SK-N-SH treated with all-trans-retinoic acid at 6 μM for 48 hours (cell line): ENCODE measurements around the gene LARP4B.

Experiments used
- ATAC-seq: fragments of 200-7000 bp; cut with Tn5 transposase; 3 replicates; pipeline ENCODE4 v1.9.1; 2020; ENCODE audit warnings: mild to moderate bottlenecking, moderate library complexity
- ARNTL ChIP-seq: fragments of 450-650 bp; formaldehyde crosslinking; IDR thresholded peaks from 2 replicates; pipeline ENCODE4 v1.5.0; 2020; ENCODE audit warnings: low read depth, mild to moderate bottlenecking, moderate library complexity, borderline replicate concordance
- BACH2 ChIP-seq: fragments of 250-450 bp; sonication (Bioruptor Pico); IDR thresholded peaks from 2 replicates; pipeline ENCODE4 v1.9.0; 2021; ENCODE audit warnings: mild to moderate bottlenecking, borderline replicate concordance
- CREB5 ChIP-seq: fragments of 250-450 bp; sonication (Bioruptor Pico); IDR thresholded peaks from 2 replicates; pipeline ENCODE4 v1.5.1; 2020; ENCODE audit warnings: low read depth, mild to moderate bottlenecking, moderate library complexity
- CSDC2 ChIP-seq: fragments of 250-450 bp; sonication (Bioruptor Pico); IDR thresholded peaks from 2 replicates; pipeline ENCODE4 v1.5.0; 2020; ENCODE audit warnings: mild to moderate bottlenecking, moderate library complexity
- ESRRG ChIP-seq: fragments of 250-450 bp; sonication (Bioruptor Pico); IDR thresholded peaks from 2 replicates; pipeline ENCODE4 v1.6.1; 2021; ENCODE audit warnings: mild to moderate bottlenecking
- GLIS3 ChIP-seq: fragments of 250-450 bp; sonication (Bioruptor Pico); IDR thresholded peaks from 2 replicates; pipeline ENCODE4 v1.5.0; 2020; ENCODE audit warnings: mild to moderate bottlenecking, moderate library complexity
- ISL1 ChIP-seq: fragments of 250-450 bp; sonication (Bioruptor Pico); IDR thresholded peaks from 2 replicates; pipeline ENCODE4 v2.1.2; 2022; ENCODE audit warnings: mild to moderate bottlenecking, moderate library complexity
- OSR1 ChIP-seq: fragments of 250-450 bp; sonication (Bioruptor Pico); IDR thresholded peaks from 2 replicates; pipeline ENCODE4 v1.8.0; 2022; ENCODE audit warnings: moderate library complexity, mild to moderate bottlenecking, inconsistent platforms
- PATZ1 ChIP-seq: fragments of 250-450 bp; sonication (Bioruptor Pico); IDR thresholded peaks from 2 replicates; pipeline ENCODE4 v1.8.0; 2020; ENCODE audit warnings: mild to moderate bottlenecking, moderate library complexity, borderline replicate concordance
- PPARA ChIP-seq: fragments of 250-450 bp; sonication (Bioruptor Pico); IDR thresholded peaks from 2 replicates; pipeline ENCODE4 v1.5.0; 2020; ENCODE audit warnings: mild to moderate bottlenecking, borderline replicate concordance
- SNAI2 ChIP-seq: fragments of 250-450 bp; sonication (Bioruptor Pico); IDR thresholded peaks from 2 replicates; pipeline ENCODE4 v1.5.0; 2020; ENCODE audit warnings: mild to moderate bottlenecking, moderate library complexity
- TOX ChIP-seq: fragments of 250-450 bp; sonication (Bioruptor Pico); IDR thresholded peaks from 2 replicates; pipeline ENCODE4 v1.8.0; 2021; ENCODE audit warnings: mild to moderate bottlenecking, moderate library complexity, borderline replicate concordance
- ZC3H10 ChIP-seq: fragments of 250-450 bp; sonication (Bioruptor Pico); IDR thresholded peaks from 2 replicates; pipeline ENCODE4 v1.5.1; 2021; ENCODE audit warnings: mild to moderate bottlenecking, moderate library complexity
- ZFP3 ChIP-seq: fragments of 250-450 bp; sonication (Bioruptor Pico); IDR thresholded peaks from 2 replicates; pipeline ENCODE4 v1.5.0; 2020; ENCODE audit warnings: mild to moderate bottlenecking, moderate library complexity
- ZFP30 ChIP-seq: fragments of 450-650 bp; formaldehyde crosslinking; IDR thresholded peaks from 2 replicates; pipeline ENCODE4 v1.5.0; 2022; ENCODE audit warnings: mild to moderate bottlenecking, moderate library complexity
- ZNF565 ChIP-seq: fragments of 450-650 bp; formaldehyde crosslinking; conservative IDR thresholded peaks from 2 replicates; pipeline ENCODE4 v1.5.0; 2020; ENCODE audit warnings: low read depth, mild to moderate bottlenecking, moderate library complexity
- ZNF70 ChIP-seq: fragments of 450-650 bp; formaldehyde crosslinking; IDR thresholded peaks from 2 replicates; pipeline ENCODE4 v1.5.0; 2020; ENCODE audit warnings: mild to moderate bottlenecking, moderate library complexity
- ZNF8 ChIP-seq: fragments of 450-650 bp; formaldehyde crosslinking; IDR thresholded peaks from 2 replicates; pipeline ENCODE4 v1.5.0; 2020; ENCODE audit warnings: mild to moderate bottlenecking, moderate library complexity
- TF ChIP-seq, protein P1 (sequence below): fragments of 250-450 bp; sonication (Bioruptor Pico); IDR thresholded peaks from 2 replicates; pipeline ENCODE4 v1.8.0; 2021; ENCODE audit warnings: low read depth, mild to moderate bottlenecking, moderate library complexity, borderline replicate concordance
- TF ChIP-seq, protein P2 (sequence below): fragments of 250-450 bp; sonication (Bioruptor Pico); IDR thresholded peaks from 2 replicates; pipeline ENCODE4 v1.5.1; 2021; ENCODE audit warnings: mild to moderate bottlenecking, moderate library complexity
- TF ChIP-seq, protein P3 (sequence below): fragments of 250-450 bp; sonication (Bioruptor Pico); IDR thresholded peaks from 2 replicates; pipeline ENCODE4 v1.5.0; 2020; ENCODE audit warnings: mild to moderate bottlenecking, moderate library complexity

LARP4B gene

DNA sequence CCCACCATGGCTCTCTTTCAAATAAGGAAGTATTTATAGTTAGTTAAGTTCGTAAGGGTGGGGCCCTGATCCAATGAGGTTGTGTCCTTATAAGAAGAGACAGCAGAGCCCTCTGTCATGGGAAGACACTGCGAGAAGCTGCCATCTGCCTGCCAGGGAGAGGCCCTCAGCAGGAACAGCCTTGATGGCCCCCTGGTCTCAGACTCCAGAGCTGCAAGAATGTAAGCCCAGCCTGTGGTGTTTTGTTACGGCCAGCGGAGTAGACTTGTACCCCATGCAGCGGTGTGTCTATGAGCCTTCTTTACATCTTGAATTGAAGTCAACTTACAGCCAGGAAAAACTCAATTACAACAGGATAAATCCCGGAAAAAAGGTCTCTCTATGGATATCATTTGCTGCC, 14.3 kb upstream of the LARP4B start:
- TF ChIP-seq ZFP30 (CRISPR knock-in tag) (no peak), ZNF565 (CRISPR knock-in tag) (no peak), ISL1 (CRISPR knock-in tag) (no peak), BACH2 (no peak), ESRRG (CRISPR knock-in tag) (no peak), CSDC2 (CRISPR knock-in tag) (no peak), TOX (CRISPR knock-in tag) (no peak), SNAI2 (CRISPR knock-in tag) (no peak), PATZ1 (CRISPR knock-in tag) (no peak), ZNF70 (no peak), ARNTL (no peak), ZFP3 (CRISPR knock-in tag) (no peak), CREB5 (no peak), OSR1 (CRISPR knock-in tag) (no peak), GLIS3 (CRISPR knock-in tag) (no peak)
- TF ChIP-seq, protein P1, sequence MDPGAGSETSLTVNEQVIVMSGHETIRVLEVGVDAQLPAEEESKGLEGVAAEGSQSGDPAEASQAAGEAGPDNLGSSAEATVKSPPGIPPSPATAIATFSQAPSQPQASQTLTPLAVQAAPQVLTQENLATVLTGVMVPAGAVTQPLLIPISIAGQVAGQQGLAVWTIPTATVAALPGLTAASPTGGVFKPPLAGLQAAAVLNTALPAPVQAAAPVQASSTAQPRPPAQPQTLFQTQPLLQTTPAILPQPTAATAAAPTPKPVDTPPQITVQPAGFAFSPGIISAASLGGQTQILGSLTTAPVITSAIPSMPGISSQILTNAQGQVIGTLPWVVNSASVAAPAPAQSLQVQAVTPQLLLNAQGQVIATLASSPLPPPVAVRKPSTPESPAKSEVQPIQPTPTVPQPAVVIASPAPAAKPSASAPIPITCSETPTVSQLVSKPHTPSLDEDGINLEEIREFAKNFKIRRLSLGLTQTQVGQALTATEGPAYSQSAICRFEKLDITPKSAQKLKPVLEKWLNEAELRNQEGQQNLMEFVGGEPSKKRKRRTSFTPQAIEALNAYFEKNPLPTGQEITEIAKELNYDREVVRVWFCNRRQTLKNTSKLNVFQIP, result no peak
- TF ChIP-seq, protein P2, sequence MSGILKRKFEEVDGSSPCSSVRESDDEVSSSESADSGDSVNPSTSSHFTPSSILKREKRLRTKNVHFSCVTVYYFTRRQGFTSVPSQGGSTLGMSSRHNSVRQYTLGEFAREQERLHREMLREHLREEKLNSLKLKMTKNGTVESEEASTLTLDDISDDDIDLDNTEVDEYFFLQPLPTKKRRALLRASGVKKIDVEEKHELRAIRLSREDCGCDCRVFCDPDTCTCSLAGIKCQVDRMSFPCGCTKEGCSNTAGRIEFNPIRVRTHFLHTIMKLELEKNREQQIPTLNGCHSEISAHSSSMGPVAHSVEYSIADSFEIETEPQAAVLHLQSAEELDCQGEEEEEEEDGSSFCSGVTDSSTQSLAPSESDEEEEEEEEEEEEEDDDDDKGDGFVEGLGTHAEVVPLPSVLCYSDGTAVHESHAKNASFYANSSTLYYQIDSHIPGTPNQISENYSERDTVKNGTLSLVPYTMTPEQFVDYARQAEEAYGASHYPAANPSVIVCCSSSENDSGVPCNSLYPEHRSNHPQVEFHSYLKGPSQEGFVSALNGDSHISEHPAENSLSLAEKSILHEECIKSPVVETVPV (CRISPR knock-in tag), result no peak
- TF ChIP-seq, protein P3, sequence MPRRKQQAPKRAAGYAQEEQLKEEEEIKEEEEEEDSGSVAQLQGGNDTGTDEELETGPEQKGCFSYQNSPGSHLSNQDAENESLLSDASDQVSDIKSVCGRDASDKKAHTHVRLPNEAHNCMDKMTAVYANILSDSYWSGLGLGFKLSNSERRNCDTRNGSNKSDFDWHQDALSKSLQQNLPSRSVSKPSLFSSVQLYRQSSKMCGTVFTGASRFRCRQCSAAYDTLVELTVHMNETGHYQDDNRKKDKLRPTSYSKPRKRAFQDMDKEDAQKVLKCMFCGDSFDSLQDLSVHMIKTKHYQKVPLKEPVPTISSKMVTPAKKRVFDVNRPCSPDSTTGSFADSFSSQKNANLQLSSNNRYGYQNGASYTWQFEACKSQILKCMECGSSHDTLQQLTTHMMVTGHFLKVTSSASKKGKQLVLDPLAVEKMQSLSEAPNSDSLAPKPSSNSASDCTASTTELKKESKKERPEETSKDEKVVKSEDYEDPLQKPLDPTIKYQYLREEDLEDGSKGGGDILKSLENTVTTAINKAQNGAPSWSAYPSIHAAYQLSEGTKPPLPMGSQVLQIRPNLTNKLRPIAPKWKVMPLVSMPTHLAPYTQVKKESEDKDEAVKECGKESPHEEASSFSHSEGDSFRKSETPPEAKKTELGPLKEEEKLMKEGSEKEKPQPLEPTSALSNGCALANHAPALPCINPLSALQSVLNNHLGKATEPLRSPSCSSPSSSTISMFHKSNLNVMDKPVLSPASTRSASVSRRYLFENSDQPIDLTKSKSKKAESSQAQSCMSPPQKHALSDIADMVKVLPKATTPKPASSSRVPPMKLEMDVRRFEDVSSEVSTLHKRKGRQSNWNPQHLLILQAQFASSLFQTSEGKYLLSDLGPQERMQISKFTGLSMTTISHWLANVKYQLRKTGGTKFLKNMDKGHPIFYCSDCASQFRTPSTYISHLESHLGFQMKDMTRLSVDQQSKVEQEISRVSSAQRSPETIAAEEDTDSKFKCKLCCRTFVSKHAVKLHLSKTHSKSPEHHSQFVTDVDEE, result no peak
- no peak for ATAC-seq

- TF ChIP-seq PATZ1 (CRISPR knock-in tag) (no peak), SNAI2 (CRISPR knock-in tag) (no peak), ARNTL (no peak), CREB5 (no peak), ZNF8 (no peak), ZC3H10 (CRISPR knock-in tag) (no peak), BACH2 (no peak), ZFP3 (CRISPR knock-in tag) (no peak), PPARA (no peak), ZFP30 (CRISPR knock-in tag) (no peak)
- TF ChIP-seq, protein P3, result no peak
- TF ChIP-seq, protein P1, result no peak
- ATAC-seq, result peak; percentile 66
Observed at GRCh38 chr10:944034-944831, 12.7 kb upstream of the LARP4B start.
